Liver (tissue), 3 donors: ENCODE measurements around the gene ST8SIA1.

Experiments used
- HNF4G ChIP-seq: IDR thresholded peaks from 2 replicates; pipeline ENCODE4 v1.6.1; 2016; ENCODE audit warnings: antibody characterized with exemption
- JUND ChIP-seq, 2 donors: IDR thresholded peaks; 2 replicates each; pipeline ENCODE4 v1.6.1; 2016; ENCODE audit warnings: antibody characterized with exemption in 2 of 2
- NR2F2 ChIP-seq: IDR thresholded peaks from 2 replicates; pipeline ENCODE4 v1.6.1; 2016; ENCODE audit warnings: antibody characterized with exemption
- RAD21 ChIP-seq, 2 donors: IDR thresholded peaks; 2 replicates each; pipeline ENCODE4 v1.6.1; 2016; ENCODE audit warnings: antibody characterized with exemption in 2 of 2, mild to moderate bottlenecking in 2 of 2
- RXRA ChIP-seq, 2 donors: IDR thresholded peaks; 2 replicates each; pipeline ENCODE4 v1.6.1; 2017 to 2018; ENCODE audit warnings: antibody characterized with exemption in 2 of 2, mild to moderate bottlenecking in 1 of 2
- SP1 ChIP-seq: IDR thresholded peaks from 2 replicates; pipeline ENCODE4 v1.6.1; 2018; ENCODE audit warnings: antibody characterized with exemption, mild to moderate bottlenecking
- TAF1 ChIP-seq: conservative IDR thresholded peaks from 2 replicates; pipeline ENCODE4 v1.6.1; 2016; ENCODE audit warnings: antibody characterized with exemption, mild to moderate bottlenecking
- YY1 ChIP-seq: IDR thresholded peaks from 2 replicates; pipeline ENCODE4 v1.6.1; 2016; ENCODE audit warnings: antibody characterized with exemption, mild to moderate bottlenecking
- TF ChIP-seq, protein P1 (sequence below): fragments of 150-350 bp; IDR thresholded peaks from 2 replicates; pipeline ENCODE4 v1.5.1; 2017; ENCODE audit warnings: improper control_type of control experiment, low read depth, low read length; ENCODE audit not compliant: missing input control
- TF ChIP-seq, protein P2 (sequence below): IDR thresholded peaks from 2 replicates; pipeline ENCODE4 v1.6.1; 2016; ENCODE audit warnings: antibody characterized with exemption
- TF ChIP-seq, protein P3 (sequence below): IDR thresholded peaks from 2 replicates; pipeline ENCODE4 v1.6.1; 2016; ENCODE audit warnings: antibody characterized with exemption
- donor health status: healthy.
- donor health status: healthy.

DNA sequence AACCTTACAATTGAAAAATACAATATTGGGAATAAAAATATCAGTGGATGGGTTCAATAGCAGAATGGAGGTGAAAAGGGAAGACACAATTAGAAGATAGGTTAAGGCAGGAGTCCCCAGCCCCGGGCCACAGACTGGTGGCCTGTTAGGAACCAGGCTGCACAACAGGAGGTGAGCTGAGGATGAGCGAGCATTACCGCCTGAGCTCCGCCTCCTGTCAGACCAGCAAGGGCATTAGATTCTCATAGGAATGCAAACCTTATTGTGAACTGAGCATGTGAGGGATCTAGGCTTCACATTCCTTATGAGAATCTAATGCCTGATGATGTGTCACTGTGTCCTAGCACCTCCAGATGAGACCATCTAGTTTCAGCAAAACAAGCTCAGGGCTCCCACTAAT lies 27.3 kb upstream of the ST8SIA1 start:
- TF ChIP-seq, protein P1, sequence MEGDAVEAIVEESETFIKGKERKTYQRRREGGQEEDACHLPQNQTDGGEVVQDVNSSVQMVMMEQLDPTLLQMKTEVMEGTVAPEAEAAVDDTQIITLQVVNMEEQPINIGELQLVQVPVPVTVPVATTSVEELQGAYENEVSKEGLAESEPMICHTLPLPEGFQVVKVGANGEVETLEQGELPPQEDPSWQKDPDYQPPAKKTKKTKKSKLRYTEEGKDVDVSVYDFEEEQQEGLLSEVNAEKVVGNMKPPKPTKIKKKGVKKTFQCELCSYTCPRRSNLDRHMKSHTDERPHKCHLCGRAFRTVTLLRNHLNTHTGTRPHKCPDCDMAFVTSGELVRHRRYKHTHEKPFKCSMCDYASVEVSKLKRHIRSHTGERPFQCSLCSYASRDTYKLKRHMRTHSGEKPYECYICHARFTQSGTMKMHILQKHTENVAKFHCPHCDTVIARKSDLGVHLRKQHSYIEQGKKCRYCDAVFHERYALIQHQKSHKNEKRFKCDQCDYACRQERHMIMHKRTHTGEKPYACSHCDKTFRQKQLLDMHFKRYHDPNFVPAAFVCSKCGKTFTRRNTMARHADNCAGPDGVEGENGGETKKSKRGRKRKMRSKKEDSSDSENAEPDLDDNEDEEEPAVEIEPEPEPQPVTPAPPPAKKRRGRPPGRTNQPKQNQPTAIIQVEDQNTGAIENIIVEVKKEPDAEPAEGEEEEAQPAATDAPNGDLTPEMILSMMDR = no peak
- TF ChIP-seq RAD21 (IDR thresholded peaks at IDR 0.05) (no peak), SP1 (no peak), JUND (IDR thresholded peaks at IDR 0.05) (no peak), YY1 (no peak), HNF4G (no peak), RXRA (IDR thresholded peaks at IDR 0.05) (no peak), TAF1 (no peak), NR2F2 (no peak)
- TF ChIP-seq, protein P2, sequence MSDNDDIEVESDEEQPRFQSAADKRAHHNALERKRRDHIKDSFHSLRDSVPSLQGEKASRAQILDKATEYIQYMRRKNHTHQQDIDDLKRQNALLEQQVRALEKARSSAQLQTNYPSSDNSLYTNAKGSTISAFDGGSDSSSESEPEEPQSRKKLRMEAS = no peak
- TF ChIP-seq, protein P3, sequence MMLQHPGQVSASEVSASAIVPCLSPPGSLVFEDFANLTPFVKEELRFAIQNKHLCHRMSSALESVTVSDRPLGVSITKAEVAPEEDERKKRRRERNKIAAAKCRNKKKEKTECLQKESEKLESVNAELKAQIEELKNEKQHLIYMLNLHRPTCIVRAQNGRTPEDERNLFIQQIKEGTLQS = no peak
